Activated CD4-positive, alpha-beta T cell treated with anti-CD3 and anti-CD28 coated beads, Interleukin-2, amount 50 U/mL, for 48 hours (primary cell): ENCODE data around the gene CFAP61.
"Not testable (repeated sequence)": the region's sequence is repeated elsewhere in the genome, so short reads cannot be mapped to it uniquely, and the experiment has no call there.

Source experiments
- DNase-seq, 2 experiments: peaks; one replicate each; pipeline ENCODE4 v3.0.0-alpha.2; 2020

CFAP61 gene

GRCh38 chr20:20241976-20242375 is 189.6 kb downstream of the CFAP61 start:
- no peak for DNase-seq

GRCh38 chr20:20244384-20244783 is 192.1 kb downstream of the CFAP61 start:
- not testable (repeated sequence) for DNase-seq

GRCh38 chr20:20246996-20247633 is 194.8 kb downstream of the CFAP61 start:
- no peak for DNase-seq

GRCh38 chr20:20248620-20249200 is 196.4 kb downstream of the CFAP61 start:
- DNase-seq: no peak

- no peak for DNase-seq
Measured at GRCh38 chr20:20251317-20251716, 199.0 kb downstream of the CFAP61 start.

GRCh38 chr20:20251836-20252235 is 199.5 kb downstream of the CFAP61 start:
- no peak for DNase-seq

- no peak for DNase-seq
Measured at GRCh38 chr20:20253039-20253743, 200.9 kb downstream of the CFAP61 start.

GRCh38 chr20:20253744-20254330 is 201.5 kb downstream of the CFAP61 start:
- DNase-seq: no peak

- no peak for DNase-seq
Measured at GRCh38 chr20:20255099-20255498, 202.8 kb downstream of the CFAP61 start.

- no peak for DNase-seq
Measured at GRCh38 chr20:20259533-20259932, 207.2 kb downstream of the CFAP61 start.

- DNase-seq: no peak
Measured at GRCh38 chr20:20261159-20261558, 208.8 kb downstream of the CFAP61 start.

- no peak for DNase-seq
Measured at GRCh38 chr20:20265210-20265609, 212.9 kb downstream of the CFAP61 start.

GRCh38 chr20:20266552-20266951 is 214.2 kb downstream of the CFAP61 start:
- no peak for DNase-seq

- DNase-seq: no peak
Measured at GRCh38 chr20:20267685-20268370, 215.5 kb downstream of the CFAP61 start.

- DNase-seq: no peak
Measured at GRCh38 chr20:20271271-20271670, 218.9 kb downstream of the CFAP61 start.

GRCh38 chr20:20272686-20273085 is 220.4 kb downstream of the CFAP61 start:
- no peak for DNase-seq

- no peak for DNase-seq
Measured at GRCh38 chr20:20273286-20273685, 221.0 kb downstream of the CFAP61 start.

GRCh38 chr20:20274821-20275220 is 222.5 kb downstream of the CFAP61 start:
- no peak for DNase-seq

- no peak for DNase-seq
Measured at GRCh38 chr20:20275636-20276035, 223.3 kb downstream of the CFAP61 start.

GRCh38 chr20:20276811-20277530 is 224.6 kb downstream of the CFAP61 start:
- no peak for DNase-seq

GRCh38 chr20:20277894-20278335 is 225.6 kb downstream of the CFAP61 start:
- DNase-seq: no peak

GRCh38 chr20:20286061-20286460 is 233.7 kb downstream of the CFAP61 start:
- no peak for DNase-seq

GRCh38 chr20:20289331-20289730 is 237.0 kb downstream of the CFAP61 start:
- no peak for DNase-seq
